Activated naive CD4-positive, alpha-beta T cell treated with anti-CD3 and anti-CD28 coated beads, Interleukin-2, amount 50 U/mL, for 24 hours (primary cell): ENCODE data around the gene KIAA1755.

Source experiments
- H3K27ac Mint-ChIP-seq: one replicate; pipeline ENCODE4 v1.8.0; 2021; ENCODE audit warnings: mild to moderate bottlenecking, mixed read lengths
- H3K27me3 Mint-ChIP-seq: one replicate; pipeline ENCODE4 v1.8.0; 2021; ENCODE audit warnings: mixed read lengths
- H3K36me3 Mint-ChIP-seq: one replicate; pipeline ENCODE4 v1.8.0; 2021; ENCODE audit warnings: mixed read lengths
- H3K4me1 Mint-ChIP-seq: one replicate; pipeline ENCODE4 v1.8.0; 2021; ENCODE audit warnings: mixed read lengths
- H3K4me3 Mint-ChIP-seq: one replicate; pipeline ENCODE4 v1.8.0; 2021; ENCODE audit warnings: mild to moderate bottlenecking, mixed read lengths
- H3K9me3 Mint-ChIP-seq: one replicate; pipeline ENCODE4 v1.8.0; 2021; ENCODE audit warnings: mixed read lengths

The KIAA1755 gene

GRCh38 chr20:38170826-38171674, 89.5 kb downstream of the KIAA1755 start:
- no peaks in the 10 kb centered on the region for H3K9me3 Mint-ChIP-seq

DNA sequence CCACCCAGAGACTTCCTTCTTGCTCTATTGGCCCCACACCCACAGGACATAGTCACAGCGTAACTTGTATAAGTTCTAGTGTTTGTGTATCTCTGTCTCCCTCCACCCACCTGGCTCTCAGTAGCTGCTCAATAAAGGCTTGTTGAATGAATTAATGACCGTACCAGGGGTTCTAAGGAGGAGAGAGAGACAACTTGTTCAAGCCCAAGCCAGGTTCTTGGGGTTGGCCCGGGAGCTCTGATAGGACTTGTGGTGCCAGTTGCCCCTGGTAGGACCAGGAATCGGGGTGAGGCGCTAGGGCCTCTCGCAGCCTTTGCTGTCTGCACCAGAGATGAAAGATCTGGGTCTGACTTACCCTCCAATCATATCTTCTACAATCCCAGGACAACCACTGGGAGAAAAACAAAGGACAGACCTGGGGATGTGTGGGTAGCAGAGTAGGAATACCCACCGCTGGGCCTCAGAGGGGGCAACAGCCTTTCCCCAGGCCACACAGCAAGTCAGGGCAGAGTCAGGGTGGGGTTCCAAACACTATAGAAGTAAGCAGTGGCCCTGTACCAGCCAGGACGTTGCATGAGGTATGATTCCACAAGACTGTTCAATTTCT, 90.2 kb downstream of the KIAA1755 start:
- no peaks in the 10 kb centered on the region for H3K36me3 Mint-ChIP-seq
- H3K4me3 Mint-ChIP-seq: no peak overlapping the region
- no peak overlapping the region for H3K27ac Mint-ChIP-seq
- peaks cover 5% of the 10 kb centered on the region for H3K4me1 Mint-ChIP-seq
- no peaks in the 10 kb centered on the region for H3K9me3 Mint-ChIP-seq
- H3K27me3 Mint-ChIP-seq: peaks cover 13% of the 10 kb centered on the region

More at GRCh38 chr20:38170826-38171674, 89.5 kb downstream of the KIAA1755 start:
- peaks cover 5% of the 10 kb centered on the region for H3K27me3 Mint-ChIP-seq
- H3K27ac Mint-ChIP-seq: no peak overlapping the region
- H3K4me1 Mint-ChIP-seq: no peaks in the 10 kb centered on the region
- H3K4me3 Mint-ChIP-seq: no peak overlapping the region
- H3K36me3 Mint-ChIP-seq: no peaks in the 10 kb centered on the region

DNA sequence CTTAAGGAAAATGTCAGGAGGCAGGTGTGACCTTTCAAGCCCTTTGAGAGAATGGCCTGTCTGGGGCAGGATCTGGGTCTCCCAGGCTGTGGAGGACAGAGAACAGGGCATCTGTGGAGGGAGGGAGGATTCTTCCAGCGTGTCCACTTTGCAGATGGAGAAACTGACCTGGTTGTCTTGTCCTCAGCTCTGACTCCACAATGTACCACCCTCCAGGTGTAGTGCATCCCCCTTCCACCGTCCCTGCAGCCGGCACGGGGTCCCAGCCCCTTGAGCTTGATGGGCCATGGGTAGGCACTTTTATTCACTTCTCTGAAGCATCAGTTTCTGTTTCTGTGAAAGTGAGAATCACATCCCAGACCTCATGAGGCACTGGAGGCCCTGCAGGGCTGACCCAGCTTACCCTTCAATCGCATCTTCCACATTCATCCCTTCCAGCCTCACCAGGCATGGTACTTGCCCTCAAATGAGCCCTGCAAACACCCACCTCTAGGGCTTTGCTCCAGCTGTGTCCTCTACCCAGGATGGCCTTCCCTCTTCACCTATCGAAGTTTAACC, 90.8 kb downstream of the KIAA1755 start:
- H3K4me3 Mint-ChIP-seq: no peak overlapping the region
- no peaks in the 10 kb centered on the region for H3K36me3 Mint-ChIP-seq
- H3K4me1 Mint-ChIP-seq: peaks cover 5% of the 10 kb centered on the region
- no peaks in the 10 kb centered on the region for H3K9me3 Mint-ChIP-seq
- no peak overlapping the region for H3K27ac Mint-ChIP-seq
- H3K27me3 Mint-ChIP-seq: peaks cover 13% of the 10 kb centered on the region

GRCh38 chr20:38168791-38169589, 91.5 kb downstream of the KIAA1755 start:
- no peaks in the 10 kb centered on the region for H3K9me3 Mint-ChIP-seq
- no peaks in the 10 kb centered on the region for H3K36me3 Mint-ChIP-seq
- peaks cover 5% of the 10 kb centered on the region for H3K4me1 Mint-ChIP-seq
- H3K4me3 Mint-ChIP-seq: no peak overlapping the region
- H3K27ac Mint-ChIP-seq: no peak overlapping the region
- peaks cover 13% of the 10 kb centered on the region for H3K27me3 Mint-ChIP-seq

GRCh38 chr20:38167851-38168760, 92.4 kb downstream of the KIAA1755 start:
- Mint-ChIP-seq H3K4me1 (peaks cover 5% of the 10 kb centered on the region), H3K4me3 (no peak overlapping the region), H3K27me3 (peaks cover 14% of the 10 kb centered on the region), H3K27ac (no peak overlapping the region), H3K36me3 (no peaks in the 10 kb centered on the region), H3K9me3 (no peaks in the 10 kb centered on the region)

DNA sequence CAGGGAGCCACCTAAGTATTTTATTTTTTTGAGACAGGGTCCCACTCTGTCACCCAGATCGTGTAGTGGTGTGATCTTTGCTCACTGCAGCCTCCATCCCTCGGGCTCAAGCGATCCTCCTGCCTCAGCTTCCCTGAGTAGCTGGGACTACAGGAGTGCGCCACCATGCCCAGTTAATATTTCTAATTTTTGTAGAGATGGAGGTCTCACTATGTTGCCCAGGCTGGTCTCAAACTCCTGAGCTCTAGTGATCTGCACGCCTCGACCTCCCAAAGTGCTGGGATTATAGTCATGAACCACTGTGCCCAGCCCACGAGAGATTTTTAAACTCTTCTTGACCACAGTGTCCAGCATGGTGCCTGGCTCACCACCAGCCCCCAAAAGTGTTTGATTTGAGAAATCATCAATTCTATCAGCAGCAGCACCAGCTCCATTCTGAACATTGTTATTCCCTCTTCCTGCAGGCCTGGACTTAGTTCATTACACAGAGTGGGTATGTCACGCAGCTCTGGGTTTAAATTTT, 93.1 kb downstream of the KIAA1755 start:
- peaks cover 13% of the 10 kb centered on the region for H3K27me3 Mint-ChIP-seq
- H3K4me1 Mint-ChIP-seq: peaks cover 5% of the 10 kb centered on the region
- no peaks in the 10 kb centered on the region for H3K9me3 Mint-ChIP-seq
- no peak overlapping the region for H3K4me3 Mint-ChIP-seq
- H3K36me3 Mint-ChIP-seq: no peaks in the 10 kb centered on the region
- no peak overlapping the region for H3K27ac Mint-ChIP-seq

GRCh38 chr20:38166703-38167233, 93.8 kb downstream of the KIAA1755 start:
- Mint-ChIP-seq H3K36me3 (no peaks in the 10 kb centered on the region), H3K4me1 (peaks cover 5% of the 10 kb centered on the region), H3K9me3 (no peaks in the 10 kb centered on the region), H3K27ac (no peak overlapping the region), H3K4me3 (no peak overlapping the region), H3K27me3 (peaks cover 13% of the 10 kb centered on the region)

DNA sequence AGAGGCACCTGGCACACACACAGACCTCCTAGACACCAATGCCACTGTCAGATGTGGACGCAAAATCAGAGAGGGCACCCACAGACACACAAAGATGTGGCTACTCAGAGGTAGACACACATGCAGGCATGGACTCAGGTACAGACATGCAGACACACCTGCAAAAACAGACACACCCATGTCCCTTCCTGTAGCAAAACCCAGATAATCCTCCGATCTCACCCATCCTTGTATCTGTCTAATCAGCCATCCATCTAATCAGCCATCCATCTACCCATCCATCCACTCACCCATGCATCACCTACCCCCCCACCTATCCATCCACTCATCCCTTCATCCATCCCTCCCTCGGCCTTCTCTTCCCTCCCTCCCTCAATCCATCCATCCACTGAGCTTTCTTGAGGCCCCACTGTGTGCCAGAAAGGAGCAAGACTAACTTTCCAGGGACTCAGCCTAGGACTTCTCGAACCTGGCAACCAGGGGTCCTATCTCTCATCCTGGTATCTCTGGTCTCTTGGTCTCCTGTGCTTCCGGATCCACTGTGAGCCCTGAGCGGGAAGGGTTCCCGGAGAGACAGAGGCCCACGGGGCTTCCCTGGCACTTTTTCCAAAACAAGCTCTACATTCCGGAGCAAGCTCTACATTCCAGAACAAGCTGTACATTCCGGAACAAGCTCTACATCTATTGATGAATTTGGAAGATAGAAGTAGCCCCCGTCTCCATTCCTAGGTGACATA, 94.4 kb downstream of the KIAA1755 start:
- no peaks in the 10 kb centered on the region for H3K36me3 Mint-ChIP-seq
- H3K4me1 Mint-ChIP-seq: peaks cover 5% of the 10 kb centered on the region
- H3K27ac Mint-ChIP-seq: no peak overlapping the region
- H3K4me3 Mint-ChIP-seq: no peak overlapping the region
- peaks cover 13% of the 10 kb centered on the region for H3K27me3 Mint-ChIP-seq
- no peaks in the 10 kb centered on the region for H3K9me3 Mint-ChIP-seq

DNA sequence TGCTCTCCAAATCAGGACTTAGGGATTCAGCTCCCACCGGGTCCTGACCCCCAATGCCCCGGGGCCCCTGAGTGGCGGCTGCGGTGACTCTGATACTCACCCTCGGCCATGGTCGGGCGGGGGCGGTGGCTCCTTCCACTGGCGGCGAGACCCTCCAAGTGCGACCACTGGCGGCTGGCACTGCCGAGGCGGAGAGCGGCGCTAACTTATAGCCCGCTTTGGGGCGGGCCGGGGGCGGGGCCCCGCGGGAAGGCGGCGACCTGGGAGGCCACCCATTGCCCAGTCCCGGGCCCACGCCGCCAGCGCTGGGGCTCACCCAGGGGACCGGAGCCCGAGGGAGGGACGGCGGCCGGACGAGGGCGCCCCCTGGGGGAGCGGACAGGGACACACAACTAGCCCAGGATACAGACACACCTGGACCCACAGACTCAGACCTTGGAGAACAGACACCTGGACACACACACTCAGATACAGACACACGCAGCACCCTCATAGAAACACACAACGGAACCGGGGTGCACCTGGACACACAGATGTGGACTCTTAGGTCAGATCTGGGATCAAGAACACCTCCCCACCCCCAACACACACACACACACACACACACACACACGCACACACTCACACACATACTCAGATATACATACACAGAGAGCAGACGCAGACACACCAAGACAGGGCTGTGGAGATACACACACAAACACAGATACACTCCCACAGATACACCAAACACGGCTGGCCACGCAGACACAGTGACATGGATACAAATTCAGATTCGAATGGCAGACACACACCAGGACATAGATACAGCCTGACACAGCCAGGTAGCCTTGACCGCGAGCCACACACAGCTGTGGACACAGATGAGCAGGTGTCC, 95.2 kb downstream of the KIAA1755 start, which contains the start of gene TGM2:
TSS of gene TGM2 (minus strand) at position 182 of the 877 bp plus-strand sequence. CDS start at position 110, 72 bp downstream.
- Mint-ChIP-seq H3K36me3 (no peaks in the 10 kb centered on the region), H3K9me3 (no peaks in the 10 kb centered on the region), H3K27ac (no peak within 1 kb of the TSS), H3K4me3 (no peak within 1 kb of the TSS), H3K27me3 (peaks cover 13% of the 10 kb centered on the region), H3K4me1 (peaks cover 5% of the 10 kb centered on the region)

DNA sequence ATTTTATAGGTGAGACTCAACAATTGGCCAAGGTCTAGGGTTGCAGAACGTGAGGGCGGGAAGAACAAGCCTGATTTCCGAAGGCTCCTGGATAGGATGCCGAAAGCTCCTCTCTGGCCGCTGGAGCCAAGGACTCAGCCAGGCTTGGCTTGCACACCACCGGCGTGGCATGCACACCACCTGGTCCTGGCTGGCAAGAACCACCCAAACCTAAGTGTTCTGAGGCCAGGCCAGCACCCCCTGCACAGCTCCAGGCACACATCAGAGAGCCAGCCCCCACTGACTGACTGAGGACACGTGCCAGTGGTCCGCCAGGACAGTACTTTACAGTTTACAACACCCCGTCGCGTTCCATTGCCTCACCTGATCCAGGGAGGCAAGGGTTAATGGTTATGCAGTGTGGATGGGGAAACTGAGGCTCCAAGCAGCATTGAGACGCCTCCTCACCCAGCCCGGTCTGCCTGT, 95.9 kb downstream of the KIAA1755 start:
- Mint-ChIP-seq H3K27me3 (peaks cover 13% of the 10 kb centered on the region), H3K36me3 (no peaks in the 10 kb centered on the region), H3K9me3 (no peaks in the 10 kb centered on the region), H3K27ac (no peak overlapping the region), H3K4me3 (no peak overlapping the region), H3K4me1 (peaks cover 5% of the 10 kb centered on the region)

DNA sequence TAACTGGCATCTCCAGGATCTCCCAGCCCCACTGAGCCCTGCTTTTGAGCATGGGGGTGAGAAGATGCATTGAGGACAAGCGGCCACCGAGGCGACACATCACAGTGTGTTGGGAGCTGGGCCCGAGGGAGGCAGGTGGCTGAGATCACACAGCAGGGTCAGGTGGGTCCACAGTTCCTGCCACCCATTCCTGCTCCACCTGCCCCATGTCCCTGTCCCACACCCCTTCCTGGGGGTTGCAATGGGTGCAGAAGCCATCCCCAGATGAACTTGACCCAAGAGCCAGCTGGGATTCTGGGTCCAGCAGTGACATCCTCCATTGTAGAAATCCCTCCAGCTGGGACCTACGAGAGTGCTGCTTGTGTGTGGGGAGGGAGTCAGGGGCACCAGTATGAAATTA, 96.5 kb downstream of the KIAA1755 start:
- Mint-ChIP-seq H3K27me3 (peaks cover 13% of the 10 kb centered on the region), H3K4me1 (peaks cover 5% of the 10 kb centered on the region), H3K36me3 (no peaks in the 10 kb centered on the region), H3K9me3 (no peaks in the 10 kb centered on the region), H3K4me3 (no peak overlapping the region), H3K27ac (no peak overlapping the region)

DNA sequence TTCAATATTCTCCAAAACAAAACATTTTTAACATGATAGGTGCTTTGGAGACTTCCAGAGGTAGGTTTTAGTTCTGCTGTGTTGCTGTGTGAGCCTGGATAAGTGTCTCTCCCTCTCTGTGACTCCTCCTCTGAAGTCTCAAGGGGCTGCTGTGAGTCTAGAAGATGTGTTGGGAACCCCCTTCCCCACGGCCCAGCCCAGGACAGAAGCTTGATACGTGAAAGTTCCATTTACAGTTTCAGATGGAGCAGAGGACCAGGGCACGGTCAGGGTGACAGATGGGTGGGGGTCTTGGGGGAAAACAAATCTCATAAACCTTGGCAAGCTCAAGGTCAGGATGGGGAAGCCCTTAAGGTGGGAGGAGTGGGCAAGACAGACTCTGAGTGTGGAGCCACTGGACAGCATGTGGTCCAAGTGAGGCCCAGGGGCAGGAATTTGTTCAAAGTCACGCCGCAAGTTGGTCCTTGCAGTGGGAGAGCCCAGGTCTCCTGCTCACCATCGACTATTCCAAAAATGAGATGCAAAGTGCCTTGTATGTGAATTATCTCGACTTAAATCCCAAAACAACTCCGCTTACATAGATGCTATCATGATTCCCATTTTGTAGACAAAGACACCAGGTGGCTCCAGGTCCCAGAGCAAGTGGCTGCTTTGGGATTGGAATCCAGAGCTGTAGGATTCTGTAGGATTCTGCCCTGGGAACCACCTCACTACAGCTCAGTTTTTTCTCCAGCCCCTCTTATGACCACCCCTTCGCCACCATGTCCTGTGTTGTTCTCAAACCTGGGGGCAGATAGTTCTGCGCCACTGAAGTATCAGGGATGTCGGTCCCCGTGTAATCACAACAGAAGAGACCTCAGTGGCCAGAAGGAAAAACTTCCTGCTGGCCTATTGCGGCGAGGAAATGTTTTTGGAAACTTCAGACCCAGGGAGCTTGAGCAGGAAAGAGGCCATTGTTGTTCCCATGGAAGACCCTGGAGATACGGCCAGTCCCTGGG, 97.4 kb downstream of the KIAA1755 start:
- Mint-ChIP-seq H3K27ac (no peak overlapping the region), H3K4me3 (no peak overlapping the region), H3K36me3 (no peaks in the 10 kb centered on the region), H3K9me3 (no peaks in the 10 kb centered on the region), H3K27me3 (peaks cover 13% of the 10 kb centered on the region), H3K4me1 (peaks cover 5% of the 10 kb centered on the region)
